Measurements from ENCODE around the gene PRM2.

PRM2 gene

DNA sequence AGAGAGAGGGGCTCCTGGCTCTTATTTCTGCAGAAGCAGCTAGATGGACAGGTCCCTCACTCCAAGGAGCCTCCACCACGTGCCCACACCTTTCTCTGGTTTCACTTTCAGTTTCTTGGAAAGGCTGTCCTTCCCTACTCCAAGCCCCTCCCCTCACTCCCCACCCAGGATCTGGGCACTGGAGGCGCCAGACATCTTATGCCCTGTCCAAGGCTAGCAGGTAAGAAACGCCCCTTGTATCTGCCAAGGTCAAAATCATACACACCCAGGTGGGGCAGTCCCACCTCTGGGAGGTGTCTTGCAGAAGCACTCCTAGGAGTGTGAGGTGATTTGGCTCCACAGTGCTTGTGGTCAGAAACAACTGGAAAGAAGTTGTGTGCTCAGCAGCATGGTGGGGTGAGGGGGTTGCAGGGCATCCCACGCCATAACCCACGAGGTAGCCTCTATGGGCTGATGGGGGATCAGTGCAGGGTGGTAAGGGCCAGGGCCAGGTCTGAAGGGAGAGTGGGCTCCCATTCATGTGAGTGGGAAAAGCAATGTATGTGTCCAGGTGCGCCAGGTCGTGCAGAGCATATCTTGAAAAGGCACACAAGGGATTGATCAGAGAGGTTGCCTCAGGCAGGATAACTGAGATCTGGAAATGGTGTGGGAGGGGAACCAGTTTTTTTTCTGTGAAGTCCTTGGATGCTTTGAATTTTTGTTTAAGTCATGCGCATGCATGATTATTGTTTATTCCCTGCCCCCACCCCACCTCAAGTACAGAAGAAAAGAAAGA, 36.6 kb upstream of the PRM2 start:
- no peak for DNase-seq (ENCODE audit: low read depth)
- H3K4me3 ChIP-seq (ENCODE audit: low read depth, low read length): no peak overlapping the region

DNA sequence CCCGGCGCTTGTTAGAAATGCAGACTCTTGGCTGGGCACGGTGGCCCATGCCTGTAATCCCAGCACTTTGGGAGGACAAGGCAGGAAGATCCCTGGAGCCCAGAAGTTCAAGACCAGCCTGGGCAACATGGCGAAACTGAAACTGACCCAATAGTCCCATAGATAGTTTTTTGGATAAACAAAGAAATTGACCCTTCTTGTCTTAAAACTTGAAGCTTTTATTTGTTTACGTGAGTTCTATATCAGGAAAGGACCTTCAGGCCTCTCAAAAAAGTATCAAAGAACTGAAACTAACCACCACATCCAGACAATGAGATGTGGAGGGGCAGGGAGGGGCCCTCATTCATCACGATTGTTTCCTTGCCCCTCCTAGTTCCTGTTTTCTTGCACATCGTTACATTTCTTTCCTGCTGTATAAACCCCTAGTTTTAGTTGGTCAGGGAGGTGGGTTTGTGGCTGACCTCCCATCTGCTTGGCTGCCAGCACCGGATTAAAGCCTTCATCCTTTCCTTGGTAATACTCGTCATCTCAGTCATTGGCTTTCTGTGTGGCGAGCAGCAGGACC, 34.8 kb upstream of the PRM2 start:
- no peak overlapping the region; the same call in 1 of the 2 replicates for H3K4me3 ChIP-seq (ENCODE audit: low read depth, low read length)
- DNase-seq (ENCODE audit: low read depth): peak; percentile 82
- TF ChIP-seq, protein P1, sequence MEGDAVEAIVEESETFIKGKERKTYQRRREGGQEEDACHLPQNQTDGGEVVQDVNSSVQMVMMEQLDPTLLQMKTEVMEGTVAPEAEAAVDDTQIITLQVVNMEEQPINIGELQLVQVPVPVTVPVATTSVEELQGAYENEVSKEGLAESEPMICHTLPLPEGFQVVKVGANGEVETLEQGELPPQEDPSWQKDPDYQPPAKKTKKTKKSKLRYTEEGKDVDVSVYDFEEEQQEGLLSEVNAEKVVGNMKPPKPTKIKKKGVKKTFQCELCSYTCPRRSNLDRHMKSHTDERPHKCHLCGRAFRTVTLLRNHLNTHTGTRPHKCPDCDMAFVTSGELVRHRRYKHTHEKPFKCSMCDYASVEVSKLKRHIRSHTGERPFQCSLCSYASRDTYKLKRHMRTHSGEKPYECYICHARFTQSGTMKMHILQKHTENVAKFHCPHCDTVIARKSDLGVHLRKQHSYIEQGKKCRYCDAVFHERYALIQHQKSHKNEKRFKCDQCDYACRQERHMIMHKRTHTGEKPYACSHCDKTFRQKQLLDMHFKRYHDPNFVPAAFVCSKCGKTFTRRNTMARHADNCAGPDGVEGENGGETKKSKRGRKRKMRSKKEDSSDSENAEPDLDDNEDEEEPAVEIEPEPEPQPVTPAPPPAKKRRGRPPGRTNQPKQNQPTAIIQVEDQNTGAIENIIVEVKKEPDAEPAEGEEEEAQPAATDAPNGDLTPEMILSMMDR (IDR thresholded peaks at IDR 0.05; ENCODE audit: low read depth, low read length, missing control alignments): no peak

More for the DNA sequence above, 36.6 kb upstream of the PRM2 start:
- TF ChIP-seq, protein P1 (IDR thresholded peaks at IDR 0.05; ENCODE audit: low read depth, low read length, missing control alignments): no peak

DNA sequence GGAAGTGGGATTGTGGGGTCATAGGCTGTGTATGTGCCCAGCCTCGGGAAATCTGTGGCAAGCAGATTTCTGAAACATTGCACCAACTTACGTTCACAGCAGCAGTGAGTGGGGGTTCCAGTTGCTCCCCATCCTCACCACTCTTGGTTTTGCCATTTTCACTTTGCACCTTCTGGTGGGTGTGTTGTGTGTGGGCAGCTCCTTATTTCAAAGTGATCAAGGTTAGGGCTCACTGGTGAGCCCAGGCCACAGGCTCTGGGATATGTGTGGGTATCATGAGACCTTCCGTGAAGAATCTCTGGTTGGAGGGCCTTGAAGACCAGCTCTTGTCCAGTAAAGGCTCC, 34.3 kb upstream of the PRM2 start:
- TF ChIP-seq, protein P1 (IDR thresholded peaks at IDR 0.05; ENCODE audit: low read depth, low read length, missing control alignments): no peak
- no peak overlapping the region; the same call in 1 of the 2 replicates for H3K4me3 ChIP-seq (ENCODE audit: low read depth, low read length)
- no peak for DNase-seq (ENCODE audit: low read depth)

DNA sequence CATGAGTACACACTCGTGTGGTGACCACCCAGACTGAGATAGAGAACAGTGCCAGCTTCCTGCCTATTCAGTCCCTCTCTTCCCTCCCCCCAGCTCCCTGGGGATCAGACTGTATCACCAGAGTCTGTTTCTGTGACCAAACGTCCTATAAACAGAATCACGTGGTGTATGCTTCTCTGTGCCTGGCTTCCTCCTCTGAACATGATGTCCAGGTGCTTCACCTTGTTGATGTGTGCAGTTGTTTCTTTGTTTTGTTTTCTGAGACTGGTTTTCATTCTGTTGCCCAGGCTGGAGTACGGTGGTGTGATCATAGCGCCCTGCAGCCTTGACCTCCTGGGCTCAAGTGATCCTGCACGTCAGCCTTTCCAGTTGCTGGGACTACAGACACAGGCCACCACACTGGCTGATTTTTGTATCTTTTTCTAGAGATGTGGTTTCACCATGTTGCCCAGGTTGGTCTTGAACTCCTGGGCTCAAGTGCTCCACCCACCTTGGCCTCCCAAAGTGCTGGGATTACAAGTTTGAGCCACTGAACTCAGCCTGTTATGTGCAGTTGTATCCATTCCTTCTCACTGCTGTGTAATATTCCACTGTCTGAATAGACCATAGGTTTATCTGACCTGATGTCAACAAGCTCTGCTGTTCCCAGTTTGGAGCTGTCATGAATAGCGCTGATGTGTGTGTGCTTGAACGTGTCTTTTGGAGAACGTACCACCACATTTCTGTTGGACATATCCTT, 33.8 kb upstream of the PRM2 start:
- TF ChIP-seq, protein P1 (IDR thresholded peaks at IDR 0.05; ENCODE audit: low read depth, low read length, missing control alignments): no peak

DNA sequence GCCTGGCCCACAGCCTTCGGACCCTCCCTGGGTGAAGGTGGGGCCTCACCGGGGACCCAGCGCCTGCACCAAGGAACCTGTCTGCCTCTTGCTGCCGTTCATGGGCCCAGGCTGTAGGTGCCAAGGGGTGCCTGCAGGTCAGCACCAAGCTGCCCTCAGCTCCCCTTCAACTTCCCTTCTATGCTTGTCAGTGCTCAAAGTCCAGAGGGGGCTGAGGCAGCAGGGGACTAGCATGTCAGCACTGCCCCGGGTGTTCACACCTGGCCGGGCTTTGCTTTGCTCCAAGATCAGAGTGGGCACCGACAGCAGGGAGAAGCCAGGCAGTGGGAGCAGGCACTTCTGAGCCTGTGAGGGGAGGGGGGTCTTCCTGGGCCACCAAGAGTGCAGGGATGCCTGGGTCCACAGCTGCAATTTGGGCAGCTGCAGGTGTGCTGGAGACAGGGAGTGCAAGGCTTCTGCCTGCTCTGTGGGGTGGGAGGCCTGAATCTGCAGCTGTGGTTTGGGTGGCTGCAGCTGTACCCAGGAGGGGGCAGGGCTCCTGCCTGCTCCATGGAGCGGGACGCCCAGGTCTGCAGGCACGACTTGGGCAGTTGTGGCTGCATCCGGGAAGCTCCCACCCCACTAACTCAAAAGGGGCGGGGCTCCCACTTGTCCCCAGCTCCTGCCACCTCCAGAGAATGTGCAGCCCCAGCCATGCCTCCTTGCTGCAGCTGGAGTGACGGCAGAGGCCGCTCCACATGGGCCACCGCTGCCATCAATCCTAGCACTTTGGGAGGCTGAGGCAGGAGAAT, 32.4 kb upstream of the PRM2 start:
- TF ChIP-seq, protein P1 (IDR thresholded peaks at IDR 0.05; ENCODE audit: low read depth, low read length, missing control alignments): no peak
- no peak overlapping the region for H3K4me3 ChIP-seq (ENCODE audit: low read depth, low read length)
- peak; percentile 61 for DNase-seq (ENCODE audit: low read depth)

More for the DNA sequence above, 33.8 kb upstream of the PRM2 start:
- peak; percentile 77 for DNase-seq (ENCODE audit: low read depth)
- H3K4me3 ChIP-seq (ENCODE audit: low read depth, low read length): no peak overlapping the region

DNA sequence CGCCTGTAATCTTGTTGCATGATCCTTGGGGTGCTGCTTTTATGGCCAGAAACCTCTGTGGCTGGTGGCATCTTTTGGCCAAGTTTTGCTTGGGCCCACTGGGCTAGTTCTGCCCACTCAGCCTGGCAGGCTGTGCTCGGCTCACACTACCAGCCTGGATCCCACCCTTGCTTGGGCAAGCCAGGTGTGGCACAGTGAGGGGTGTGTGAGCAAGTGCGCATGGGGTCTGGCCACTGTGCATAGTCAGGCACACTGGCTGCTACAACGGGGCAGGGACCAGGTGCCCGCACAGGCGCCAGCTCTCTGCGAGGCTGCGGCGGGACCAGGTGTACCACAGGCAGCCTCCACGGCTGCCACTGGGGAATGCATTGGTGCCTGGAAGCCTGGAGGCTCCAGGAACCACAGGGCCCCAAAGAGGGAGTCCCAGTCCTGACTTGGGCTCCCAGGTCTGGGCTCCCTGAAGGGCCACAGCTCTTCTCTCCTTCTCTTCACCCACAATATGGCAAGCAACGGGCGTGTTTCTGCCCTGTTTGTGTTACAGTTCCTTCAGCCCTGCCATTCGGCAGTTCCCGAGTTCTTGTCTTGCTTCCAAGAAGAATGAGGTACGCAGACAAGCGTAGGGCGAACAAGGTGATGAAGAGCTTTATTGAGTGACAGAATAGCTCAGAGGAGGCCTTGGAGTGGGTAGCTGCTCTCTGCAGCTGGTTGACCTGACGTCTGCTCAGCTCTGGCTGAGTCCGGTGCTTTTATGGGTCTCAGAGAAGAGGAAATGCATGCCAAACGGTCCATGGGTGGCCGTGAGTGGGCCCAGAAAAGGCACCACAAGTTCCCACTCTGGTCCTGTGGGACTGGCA, 31.6 kb upstream of the PRM2 start:
- no peak for DNase-seq (ENCODE audit: low read depth)
- H3K4me3 ChIP-seq (ENCODE audit: low read depth, low read length): no peak overlapping the region
- TF ChIP-seq, protein P1 (IDR thresholded peaks at IDR 0.05; ENCODE audit: low read depth, low read length, missing control alignments): no peak
